NK-92 (cell line): ENCODE results near the gene RABL2B.

Source experiments
- DNase-seq: peaks from one replicate; lab custom pipeline; 2025; ENCODE audit not compliant: unreplicated experiment; lab: John Stamatoyannopoulos, UW

RABL2B gene

DNA sequence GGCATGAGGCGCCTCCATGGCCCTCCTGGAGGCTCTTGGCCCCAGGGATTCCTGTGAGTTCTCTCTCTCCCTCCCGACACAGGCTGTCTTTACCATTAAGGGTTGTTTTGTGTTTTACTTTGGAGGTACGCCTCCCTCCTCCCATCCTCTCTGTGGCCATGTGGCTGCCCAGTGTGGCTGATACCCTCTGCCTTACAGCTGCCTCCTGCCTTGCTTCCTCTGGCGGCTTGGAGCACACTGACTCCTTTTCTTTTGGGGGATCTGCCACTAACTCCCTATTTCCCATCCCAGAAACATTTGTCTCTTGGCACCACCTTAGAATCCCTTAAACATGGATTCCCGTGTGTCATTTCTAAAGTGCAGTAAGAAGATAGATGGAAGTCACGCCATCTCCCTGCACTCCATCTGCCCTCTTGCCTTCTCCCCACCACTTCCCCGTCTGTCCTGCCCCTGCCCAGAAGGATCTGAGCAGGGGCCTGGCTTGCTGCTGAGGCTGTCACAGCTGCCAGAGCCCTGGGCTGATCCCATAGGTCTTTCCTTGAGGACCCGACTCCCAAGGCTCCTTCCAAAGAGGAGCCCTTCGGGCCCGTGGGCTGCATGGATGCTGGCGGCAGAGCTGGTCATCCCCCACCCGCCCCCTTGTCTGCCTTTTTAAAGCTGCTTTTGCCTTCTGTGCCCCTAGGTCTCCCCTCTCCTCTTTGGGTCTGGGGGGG lies 60.6 kb downstream of the RABL2B start:
- no peak for DNase-seq

GRCh38 chr22:50722048-50722701 lies 61.3 kb downstream of the RABL2B start:
- DNase-seq: no peak

- DNase-seq: no peak
Measured at GRCh38 chr22:50721257-50721844, 62.1 kb downstream of the RABL2B start.

DNA sequence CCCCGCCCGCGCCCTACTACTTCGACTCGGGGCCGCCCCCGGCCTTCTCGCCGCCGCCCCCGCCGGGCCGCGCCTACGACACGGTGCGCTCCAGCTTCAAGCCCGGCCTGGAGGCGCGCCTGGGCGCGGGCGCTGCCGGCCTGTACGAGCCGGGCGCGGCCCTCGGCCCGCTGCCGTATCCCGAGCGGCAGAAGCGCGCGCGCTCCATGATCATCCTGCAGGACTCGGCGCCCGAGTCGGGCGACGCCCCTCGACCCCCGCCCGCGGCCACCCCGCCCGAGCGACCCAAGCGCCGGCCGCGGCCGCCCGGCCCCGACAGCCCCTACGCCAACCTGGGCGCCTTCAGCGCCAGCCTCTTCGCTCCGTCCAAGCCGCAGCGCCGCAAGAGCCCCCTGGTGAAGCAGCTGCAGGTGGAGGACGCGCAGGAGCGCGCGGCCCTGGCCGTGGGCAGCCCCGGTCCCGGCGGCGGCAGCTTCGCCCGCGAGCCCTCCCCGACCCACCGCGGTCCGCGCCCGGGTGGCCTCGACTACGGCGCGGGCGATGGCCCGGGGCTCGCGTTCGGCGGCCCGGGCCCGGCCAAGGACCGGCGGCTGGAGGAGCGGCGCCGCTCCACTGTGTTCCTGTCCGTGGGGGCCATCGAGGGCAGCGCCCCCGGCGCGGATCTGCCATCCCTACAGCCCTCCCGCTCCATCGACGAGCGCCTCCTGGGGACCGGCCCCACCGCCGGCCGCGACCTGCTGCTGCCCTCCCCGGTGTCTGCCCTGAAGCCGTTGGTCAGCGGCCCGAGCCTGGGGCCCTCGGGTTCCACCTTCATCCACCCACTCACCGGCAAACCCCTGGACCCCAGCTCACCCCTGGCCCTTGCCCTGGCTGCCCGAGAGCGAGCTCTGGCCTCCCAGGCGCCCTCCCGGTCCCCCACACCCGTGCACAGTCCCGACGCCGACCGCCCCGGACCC lies 62.9 kb downstream of the RABL2B start:
- DNase-seq: no peak

DNA sequence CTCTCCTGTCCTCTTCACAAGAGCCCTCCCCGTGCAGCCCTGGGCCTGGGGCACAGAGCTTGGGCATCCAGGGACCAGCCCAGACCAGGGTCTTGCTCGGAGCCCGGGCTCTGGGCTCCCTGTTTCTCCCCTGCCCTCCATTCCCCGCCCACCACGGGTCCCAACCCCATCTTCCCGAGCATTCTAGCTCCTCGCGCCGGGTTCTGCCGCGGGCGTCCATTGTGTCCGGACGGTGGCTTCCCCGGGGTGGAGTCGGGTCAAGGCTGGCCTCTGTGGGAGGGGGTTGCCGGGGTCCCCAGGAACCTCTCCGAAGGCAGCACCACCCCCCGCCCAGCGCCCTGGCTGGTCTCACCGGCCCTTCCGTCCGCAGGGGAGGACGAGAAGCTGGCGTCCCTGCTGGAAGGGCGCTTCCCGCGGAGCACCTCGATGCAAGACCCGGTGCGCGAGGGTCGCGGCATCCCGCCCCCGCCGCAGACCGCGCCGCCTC lies 63.6 kb downstream of the RABL2B start:
- DNase-seq: no peak

GRCh38 chr22:50718352-50718709 lies 65.1 kb downstream of the RABL2B start:
- no peak for DNase-seq

- DNase-seq: no peak
Measured at GRCh38 chr22:50717709-50718351, 65.6 kb downstream of the RABL2B start.
